ENCODE data around the gene DDX4.
"Not testable (repeated sequence)": the region's sequence is repeated elsewhere in the genome, so short reads cannot be mapped to it uniquely, and the experiment has no call there.

DDX4 gene

DNA sequence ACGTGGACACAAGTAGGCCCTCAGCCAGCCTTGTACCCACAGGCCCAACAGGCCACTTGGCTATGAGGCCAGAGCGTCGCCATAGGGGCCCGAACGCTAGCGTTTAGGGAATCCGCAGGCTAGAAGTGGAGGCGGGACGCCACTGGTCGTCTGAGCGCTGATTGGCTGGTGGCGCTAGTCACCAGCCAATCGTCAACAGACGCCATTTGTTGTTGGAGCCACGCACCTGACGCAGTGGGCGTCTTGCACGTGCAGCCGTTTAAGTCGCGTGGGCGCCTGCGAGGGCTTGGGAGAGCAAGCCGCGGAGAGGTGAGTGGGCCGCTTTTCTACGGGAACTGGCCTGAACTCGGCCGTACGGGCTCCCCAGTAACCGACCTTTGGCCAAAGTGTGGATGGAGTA is at the start of gene DDX4:
DDX4 (plus strand) TSS at position 269 of the 400 bp plus-strand sequence. CDS start 903 bp downstream, outside the sequence.
- no peak for DNase-seq

DNA sequence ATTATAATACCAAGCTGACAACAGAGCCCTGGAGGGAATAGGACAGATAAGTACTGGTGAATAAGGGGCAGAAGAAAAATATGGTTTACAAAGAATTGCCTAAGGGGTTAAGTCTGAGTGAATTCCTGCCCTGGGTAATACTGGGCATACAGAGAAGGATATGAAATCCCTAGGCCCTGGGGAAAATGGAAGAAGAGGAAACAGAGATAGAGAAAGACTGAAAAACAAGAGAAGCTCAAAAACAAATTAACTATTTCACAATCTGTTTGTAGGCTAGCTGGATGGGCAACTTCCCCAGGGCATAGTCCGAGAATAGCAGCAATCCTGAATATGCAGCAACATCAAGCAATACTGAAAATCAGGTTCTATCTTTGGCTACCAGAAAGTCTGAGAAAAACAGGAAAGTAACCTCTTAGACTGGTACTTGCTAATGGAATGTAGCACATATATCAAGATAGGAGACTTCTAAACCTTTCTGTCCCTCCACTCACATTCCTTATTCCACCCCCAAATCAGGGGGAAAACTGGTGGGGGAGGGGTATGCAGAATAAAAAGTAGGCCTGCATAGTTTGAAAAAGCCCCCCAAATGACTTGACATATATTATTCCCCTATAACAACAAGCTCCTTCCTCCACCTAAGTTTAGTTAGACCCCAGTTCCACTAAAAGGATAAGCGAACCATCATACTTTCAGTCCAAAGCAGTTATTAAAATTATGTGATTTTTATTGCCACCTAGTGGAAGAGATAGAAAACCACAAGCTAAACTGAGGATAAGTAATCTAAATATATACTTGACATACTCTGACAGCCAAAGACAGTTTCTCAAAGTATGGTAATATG is 46.4 kb upstream of the DDX4 start:
- peak; percentile 36 for DNase-seq

DNA sequence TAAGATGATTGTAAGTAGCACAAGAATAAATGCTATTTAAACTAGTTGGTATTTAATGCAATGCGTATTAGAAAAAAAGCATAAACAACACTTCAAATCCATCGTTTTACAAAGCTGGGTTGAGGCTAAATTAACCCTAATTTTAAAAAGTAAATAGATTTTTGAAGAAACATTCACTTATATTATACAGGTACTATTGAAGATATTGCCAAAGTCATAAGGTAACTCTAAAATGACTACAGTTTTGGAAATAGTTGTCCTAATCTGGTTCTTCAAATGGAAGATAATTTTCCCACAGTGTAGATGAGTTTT is 45.8 kb upstream of the DDX4 start:
- no peak for DNase-seq

- DNase-seq: no peak
Observed at GRCh38 chr5:55692509-55692908, 45.4 kb upstream of the DDX4 start.

- peak; percentile 5 for DNase-seq
Observed at GRCh38 chr5:55694152-55694830, 43.6 kb upstream of the DDX4 start.

GRCh38 chr5:55696704-55697103 is 41.2 kb upstream of the DDX4 start:
- not testable (repeated sequence) for DNase-seq

- DNase-seq: no peak
Observed at GRCh38 chr5:55699041-55699688, 38.7 kb upstream of the DDX4 start.

DNA sequence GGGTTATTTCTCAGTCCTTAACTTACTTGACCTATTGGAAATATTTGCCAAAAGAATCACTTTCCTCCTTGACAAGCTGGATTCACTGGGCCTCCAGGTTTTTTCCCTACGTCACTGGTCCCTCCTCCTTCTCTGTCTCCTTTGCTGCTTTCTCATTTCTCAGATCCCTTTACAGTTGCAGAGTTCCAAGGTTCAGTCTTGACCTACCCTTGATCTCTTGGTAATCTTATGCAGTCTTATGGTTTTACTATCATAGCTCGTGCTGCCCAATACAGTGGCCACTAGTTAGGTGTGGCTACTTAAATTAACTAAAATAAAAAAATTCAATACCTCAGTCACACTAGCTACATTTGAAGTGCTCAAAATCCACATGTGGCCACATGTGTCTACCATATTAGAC is 37.1 kb upstream of the DDX4 start:
- DNase-seq: no peak

DNA sequence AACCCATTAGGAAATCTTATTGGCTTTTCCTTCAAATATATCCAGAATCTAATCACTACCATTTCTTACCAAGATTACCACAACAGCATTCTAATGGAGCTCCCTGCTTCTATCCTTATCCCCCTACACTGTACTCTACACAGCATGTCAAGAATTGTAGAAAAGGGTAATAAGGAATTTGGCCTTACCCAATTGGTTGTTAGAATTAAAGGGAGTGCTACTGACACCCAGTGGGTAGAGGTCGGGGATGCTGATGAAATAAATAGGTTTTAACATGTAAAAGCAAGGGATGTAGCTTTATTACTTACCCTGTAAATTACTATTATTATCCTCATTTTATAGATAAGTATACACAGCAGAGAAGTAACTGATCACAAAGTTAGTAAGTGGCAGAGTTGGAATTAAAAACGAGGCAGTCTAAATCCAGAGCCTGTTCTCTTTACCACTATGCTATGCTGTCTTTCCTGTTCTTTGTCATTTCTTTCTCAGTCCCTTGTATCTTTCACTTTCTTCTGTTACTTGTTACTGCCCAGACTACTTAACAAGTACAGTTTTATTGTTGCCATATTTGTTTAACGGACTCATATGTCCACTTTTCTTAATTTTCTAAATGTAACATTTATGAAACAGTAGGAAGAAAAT is 36.3 kb upstream of the DDX4 start:
- DNase-seq: no peak

- no peak for DNase-seq
Observed at GRCh38 chr5:55702598-55703345, 35.1 kb upstream of the DDX4 start.

GRCh38 chr5:55706230-55706629 is 31.6 kb upstream of the DDX4 start:
- DNase-seq: no peak

DNA sequence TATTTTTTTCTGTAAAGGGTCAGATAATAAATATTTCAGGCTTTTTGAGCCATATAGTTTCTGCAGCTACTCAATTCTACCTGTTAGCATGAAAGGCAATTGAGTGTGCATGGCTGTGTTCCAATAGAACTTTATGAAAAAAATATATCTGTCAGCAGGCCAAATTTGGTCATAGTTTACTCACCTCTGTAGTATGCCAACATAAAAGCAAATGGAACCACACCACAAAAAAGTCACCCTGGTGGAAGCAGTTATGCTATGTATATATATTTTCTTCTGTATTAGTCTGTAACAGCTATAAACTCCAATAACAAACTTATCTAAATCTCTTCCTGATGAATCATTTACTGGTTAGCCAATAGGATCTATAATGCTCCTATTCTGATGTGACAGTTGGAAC is 29.1 kb upstream of the DDX4 start:
- no peak for DNase-seq

DNA sequence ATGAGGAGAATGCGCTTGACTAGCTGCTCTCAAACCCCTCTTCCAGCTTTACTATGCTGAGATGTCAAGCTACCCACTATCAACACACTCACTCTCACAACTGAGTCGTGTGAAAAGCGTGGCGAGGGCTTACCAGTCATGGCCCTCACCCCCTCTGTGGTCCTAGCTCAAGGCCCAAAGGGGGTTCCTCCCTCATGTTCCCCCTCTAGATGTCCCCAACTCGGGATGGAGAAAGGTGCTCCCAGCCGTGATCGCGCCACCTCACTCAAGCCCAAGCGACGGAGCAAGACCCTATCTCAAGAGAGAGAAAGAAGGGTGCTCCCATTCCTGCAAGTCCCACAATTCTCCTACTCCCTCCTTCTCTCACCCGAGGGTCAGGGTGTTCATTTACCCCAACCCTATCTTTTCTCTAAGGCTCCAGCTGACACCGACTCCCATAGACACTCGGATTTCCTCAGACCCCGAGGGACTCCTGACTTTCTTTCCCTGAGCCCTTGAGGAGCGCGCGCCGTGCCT is 26.3 kb upstream of the DDX4 start:
- DNase-seq: no peak

DNA sequence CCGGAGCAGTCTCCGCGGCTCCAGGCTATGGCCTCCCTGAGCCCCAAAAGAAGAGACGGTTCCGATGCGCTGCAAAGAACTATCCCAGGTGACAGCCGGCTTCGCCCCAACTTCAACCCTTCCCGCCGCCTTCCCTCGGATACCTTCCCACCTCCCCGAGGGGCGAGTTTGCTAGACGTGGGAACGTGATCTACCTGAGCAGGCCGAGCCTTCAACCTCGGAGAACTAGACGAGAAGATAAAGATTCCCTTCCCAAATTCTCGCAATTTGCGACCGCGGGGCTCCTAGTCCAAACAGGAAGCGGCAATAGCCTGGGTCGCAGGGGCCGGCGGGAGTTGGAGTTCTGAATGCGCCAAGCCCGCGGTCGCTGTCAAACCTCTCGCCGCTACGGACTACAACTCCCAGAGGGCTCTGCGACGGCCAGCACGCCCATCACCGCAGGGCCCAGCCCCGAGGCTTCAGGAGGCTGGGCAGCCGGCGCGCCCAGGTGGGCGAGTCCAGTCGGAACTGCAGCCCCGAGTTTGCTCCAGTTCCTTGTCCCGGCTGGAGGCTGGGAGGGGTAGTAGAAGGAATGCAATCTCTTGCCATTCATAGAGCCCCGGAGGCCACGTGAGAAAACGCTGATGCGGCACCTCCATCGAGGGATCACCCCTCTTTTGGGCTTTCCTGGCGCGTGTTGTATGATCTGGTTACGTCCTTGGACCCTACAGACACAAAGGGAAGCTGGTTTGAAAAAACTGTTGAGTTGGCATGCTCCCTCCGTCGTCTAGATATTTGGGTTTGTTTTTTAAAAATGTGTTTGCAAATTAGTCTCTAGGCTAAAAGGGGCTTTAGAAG is 25.6 kb upstream of the DDX4 start, which contains the start of gene SLC38A9:
SLC38A9 (minus strand) TSS at position 302 of the 837 bp plus-strand sequence. CDS start 14,366 bp downstream, outside the sequence.
- peak; percentile 91 for DNase-seq

- DNase-seq: no peak
Observed at GRCh38 chr5:55713871-55714270, 24.0 kb upstream of the DDX4 start.

DNA sequence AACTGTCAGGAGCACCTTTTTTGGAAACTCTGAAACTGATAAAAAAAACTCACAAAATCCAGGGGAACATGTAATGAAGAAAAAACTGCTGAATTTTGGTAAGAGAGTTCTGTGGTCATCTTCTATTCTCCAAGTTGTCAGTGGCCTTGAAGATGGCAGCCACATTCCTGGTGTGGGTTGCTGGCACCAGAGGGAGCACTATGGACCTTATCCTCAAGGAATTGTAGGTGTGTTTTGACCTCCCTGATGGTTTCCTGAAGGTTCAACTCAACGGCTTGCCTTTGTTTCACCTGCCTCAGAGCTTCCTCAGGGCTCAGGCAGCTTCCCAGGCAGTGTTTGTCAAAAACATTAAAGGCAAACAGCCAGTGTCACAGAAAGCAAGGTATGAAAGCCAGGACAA is 23.5 kb upstream of the DDX4 start:
- DNase-seq: no peak

- DNase-seq: no peak
Observed at GRCh38 chr5:55714749-55715148, 23.1 kb upstream of the DDX4 start.

GRCh38 chr5:55715519-55716078 is 22.3 kb upstream of the DDX4 start:
- DNase-seq: no peak

DNA sequence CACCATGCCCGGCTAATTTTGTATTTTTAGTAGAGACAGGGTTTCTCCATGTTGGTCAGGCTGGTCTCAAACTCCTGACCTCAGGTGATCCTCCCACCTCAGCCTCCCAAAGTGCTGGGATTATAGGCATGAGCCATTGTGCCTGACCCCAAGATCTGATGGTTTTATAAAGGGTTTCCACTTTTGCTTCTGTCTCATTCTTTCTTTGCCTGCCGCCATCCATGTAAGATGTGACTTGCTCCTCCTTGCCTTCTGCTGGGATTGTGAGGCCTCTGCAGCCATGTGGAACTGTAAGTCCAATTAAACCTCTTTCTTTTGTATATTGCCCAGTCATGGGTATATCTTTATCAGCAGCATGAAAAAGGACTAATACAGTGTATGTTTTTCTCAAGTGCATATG is 18.8 kb upstream of the DDX4 start:
- not testable (repeated sequence) for DNase-seq

DNA sequence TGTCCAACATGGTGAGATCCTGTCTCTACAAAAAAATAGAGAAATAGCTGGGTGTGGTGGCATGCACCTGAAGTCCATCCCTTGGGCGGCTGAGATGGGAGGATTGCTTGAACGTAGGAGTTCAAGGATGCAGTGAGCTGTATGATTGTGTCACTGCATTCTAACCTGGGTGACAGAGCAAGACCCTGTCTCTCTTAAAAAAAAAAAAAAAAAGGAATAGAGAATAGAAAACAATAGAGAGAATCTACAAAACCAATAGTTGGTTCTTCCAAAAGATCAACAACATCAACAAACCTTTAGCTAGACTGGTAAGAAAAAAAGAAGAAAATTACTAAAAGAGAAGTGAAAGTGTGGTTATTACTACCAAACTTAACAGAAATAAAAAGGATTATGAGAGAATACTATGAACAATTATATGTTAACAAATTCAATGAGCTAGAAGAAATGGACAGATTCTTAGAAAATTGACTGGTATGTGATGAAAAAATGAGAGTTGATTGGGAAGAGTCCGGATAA is 17.6 kb upstream of the DDX4 start:
- DNase-seq: no peak

DNA sequence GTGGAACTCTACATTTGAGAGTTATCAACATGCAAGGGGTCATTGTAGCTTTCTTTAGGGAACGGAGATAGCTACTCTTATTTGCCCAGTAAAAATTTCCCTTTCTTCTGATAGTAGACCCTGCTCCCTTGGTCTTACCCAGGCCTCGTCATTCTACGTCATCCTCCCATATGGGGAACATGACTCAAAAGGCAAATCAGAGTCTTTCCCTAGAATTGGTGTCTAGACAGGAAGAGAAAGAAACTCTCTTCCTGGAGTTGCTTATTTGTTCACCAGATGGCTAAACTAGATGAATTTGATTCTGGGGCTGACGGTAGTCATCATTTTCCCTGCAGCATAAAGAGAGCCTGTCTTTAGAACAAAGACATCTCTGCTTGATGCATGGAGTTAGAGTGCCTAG is 13.6 kb upstream of the DDX4 start:
- DNase-seq: no peak
